ENCODE data around the gene JCAD.
"Not testable (repeated sequence)": the region's sequence is repeated elsewhere in the genome, so short reads cannot be mapped to it uniquely, and the experiment has no call there.

The JCAD gene

GRCh38 chr10:30059209-30060107 lies at the start of gene JCAD:
TSS of gene JCAD (minus strand) at chr10:30059586. CDS start at chr10:30047812, 11,774 bp downstream.
- Histone ChIP-seq H3K27me3 (ENCODE audit: control insufficient read depth in 5 of 5, insufficient read depth in 4 of 5, low read length in 5 of 5) (peaks cover 0 to 5% (median 0%) of the 10 kb centered on the region in 5 donors), H3K4me1 (ENCODE audit: control insufficient read depth in 5 of 5, insufficient read depth in 5 of 5, low read length in 5 of 5) (peaks cover 3 to 45% (median 18%) of the 10 kb centered on the region in 5 donors), H3K27ac (ENCODE audit: low read depth, low read length) (peak within 1 kb of the TSS; percentile 79), H3K9ac (ENCODE audit: low read length in 5 of 5) (peak within 1 kb of the TSS in 4 of 5 donors; percentile 72 to 76 (median 74)), H3K4me3 (ENCODE audit: low read depth in 1 of 5, low read length in 5 of 5) (peak within 1 kb of the TSS; percentile 67 to 83 (median 74)), H3K9me3 (ENCODE audit: control insufficient read depth in 5 of 5, low read length in 5 of 5) (no peaks in the 10 kb centered on the region), H3K36me3 (ENCODE audit: control insufficient read depth in 5 of 5, insufficient read depth in 5 of 5, low read length in 5 of 5) (no peaks in the 10 kb centered on the region)

GRCh38 chr10:30106987-30107386 lies 47.6 kb upstream of the JCAD start:
- Histone ChIP-seq H3K9ac (ENCODE audit: low read length in 5 of 5) (no peak overlapping the region), H3K4me1 (ENCODE audit: control insufficient read depth in 5 of 5, insufficient read depth in 5 of 5, low read length in 5 of 5) (peaks cover 0 to 2% (median 0%) of the 10 kb centered on the region in 5 donors), H3K36me3 (ENCODE audit: control insufficient read depth in 5 of 5, insufficient read depth in 5 of 5, low read length in 5 of 5) (no peaks in the 10 kb centered on the region), H3K4me3 (ENCODE audit: low read depth in 1 of 5, low read length in 5 of 5) (no peak overlapping the region), H3K27me3 (ENCODE audit: control insufficient read depth in 5 of 5, insufficient read depth in 4 of 5, low read length in 5 of 5) (no peaks in the 10 kb centered on the region), H3K9me3 (ENCODE audit: control insufficient read depth in 5 of 5, low read length in 5 of 5) (no peaks in the 10 kb centered on the region), H3K27ac (ENCODE audit: low read depth, low read length) (no peak overlapping the region)

- H3K9me3 ChIP-seq (ENCODE audit: control insufficient read depth in 5 of 5, low read length in 5 of 5), result no peaks in the 10 kb centered on the region
- peaks cover 0 to 2% (median 0%) of the 10 kb centered on the region in 5 donors for H3K4me1 ChIP-seq (ENCODE audit: control insufficient read depth in 5 of 5, insufficient read depth in 5 of 5, low read length in 5 of 5)
- no peak overlapping the region for H3K9ac ChIP-seq (ENCODE audit: low read length in 5 of 5)
- H3K27me3 ChIP-seq (ENCODE audit: control insufficient read depth in 5 of 5, insufficient read depth in 4 of 5, low read length in 5 of 5), result no peaks in the 10 kb centered on the region
- no peaks in the 10 kb centered on the region for H3K36me3 ChIP-seq (ENCODE audit: control insufficient read depth in 5 of 5, insufficient read depth in 5 of 5, low read length in 5 of 5)
- no peak overlapping the region for H3K27ac ChIP-seq (ENCODE audit: low read depth, low read length)
- no peak overlapping the region for H3K4me3 ChIP-seq (ENCODE audit: low read depth in 1 of 5, low read length in 5 of 5)
These were observed 44.4 kb upstream of the JCAD start for GRCh38 chr10:30103595-30104320.

- H3K9ac ChIP-seq (ENCODE audit: low read length in 5 of 5); H3K9me3 ChIP-seq (ENCODE audit: control insufficient read depth in 5 of 5, low read length in 5 of 5); H3K4me1 ChIP-seq (ENCODE audit: control insufficient read depth in 5 of 5, insufficient read depth in 5 of 5, low read length in 5 of 5); H3K27me3 ChIP-seq (ENCODE audit: control insufficient read depth in 5 of 5, insufficient read depth in 4 of 5, low read length in 5 of 5); H3K4me3 ChIP-seq (ENCODE audit: low read depth in 1 of 5, low read length in 5 of 5); H3K27ac ChIP-seq (ENCODE audit: low read depth, low read length); H3K36me3 ChIP-seq (ENCODE audit: control insufficient read depth in 5 of 5, insufficient read depth in 5 of 5, low read length in 5 of 5): not testable (repeated sequence)
These were observed 40.3 kb upstream of the JCAD start for GRCh38 chr10:30099706-30100105.

- Histone ChIP-seq H3K4me1 (ENCODE audit: control insufficient read depth in 5 of 5, insufficient read depth in 5 of 5, low read length in 5 of 5) (peaks cover 0 to 2% (median 0%) of the 10 kb centered on the region in 5 donors), H3K9me3 (ENCODE audit: control insufficient read depth in 5 of 5, low read length in 5 of 5) (no peaks in the 10 kb centered on the region), H3K36me3 (ENCODE audit: control insufficient read depth in 5 of 5, insufficient read depth in 5 of 5, low read length in 5 of 5) (no peaks in the 10 kb centered on the region), H3K27me3 (ENCODE audit: control insufficient read depth in 5 of 5, insufficient read depth in 4 of 5, low read length in 5 of 5) (peaks cover 0 to 3% (median 0%) of the 10 kb centered on the region in 5 donors), H3K4me3 (ENCODE audit: low read depth in 1 of 5, low read length in 5 of 5) (no peak overlapping the region), H3K9ac (ENCODE audit: low read length in 5 of 5) (no peak overlapping the region), H3K27ac (ENCODE audit: low read depth, low read length) (no peak overlapping the region)
These were observed 39.7 kb upstream of the JCAD start for GRCh38 chr10:30099101-30099500.

- Histone ChIP-seq H3K36me3 (ENCODE audit: control insufficient read depth in 5 of 5, insufficient read depth in 5 of 5, low read length in 5 of 5) (no peaks in the 10 kb centered on the region), H3K27ac (ENCODE audit: low read depth, low read length) (no peak overlapping the region), H3K27me3 (ENCODE audit: control insufficient read depth in 5 of 5, insufficient read depth in 4 of 5, low read length in 5 of 5) (peaks cover 0 to 3% (median 0%) of the 10 kb centered on the region in 5 donors), H3K9me3 (ENCODE audit: control insufficient read depth in 5 of 5, low read length in 5 of 5) (no peaks in the 10 kb centered on the region), H3K4me1 (ENCODE audit: control insufficient read depth in 5 of 5, insufficient read depth in 5 of 5, low read length in 5 of 5) (no peaks in the 10 kb centered on the region), H3K4me3 (ENCODE audit: low read depth in 1 of 5, low read length in 5 of 5) (no peak overlapping the region), H3K9ac (ENCODE audit: low read length in 5 of 5) (no peak overlapping the region)
These were observed 39.2 kb upstream of the JCAD start for GRCh38 chr10:30098629-30099028.

GRCh38 chr10:30096564-30096963 lies 37.2 kb upstream of the JCAD start:
- Histone ChIP-seq H3K27me3 (ENCODE audit: control insufficient read depth in 5 of 5, insufficient read depth in 4 of 5, low read length in 5 of 5) (peaks cover 0 to 3% (median 0%) of the 10 kb centered on the region in 5 donors), H3K9ac (ENCODE audit: low read length in 5 of 5) (no peak overlapping the region), H3K36me3 (ENCODE audit: control insufficient read depth in 5 of 5, insufficient read depth in 5 of 5, low read length in 5 of 5) (no peaks in the 10 kb centered on the region), H3K4me3 (ENCODE audit: low read depth in 1 of 5, low read length in 5 of 5) (no peak overlapping the region), H3K27ac (ENCODE audit: low read depth, low read length) (no peak overlapping the region), H3K4me1 (ENCODE audit: control insufficient read depth in 5 of 5, insufficient read depth in 5 of 5, low read length in 5 of 5) (no peaks in the 10 kb centered on the region), H3K9me3 (ENCODE audit: control insufficient read depth in 5 of 5, low read length in 5 of 5) (no peaks in the 10 kb centered on the region)

- H3K27ac ChIP-seq (ENCODE audit: low read depth, low read length), result no peak overlapping the region
- no peaks in the 10 kb centered on the region for H3K9me3 ChIP-seq (ENCODE audit: control insufficient read depth in 5 of 5, low read length in 5 of 5)
- no peak overlapping the region for H3K9ac ChIP-seq (ENCODE audit: low read length in 5 of 5)
- H3K27me3 ChIP-seq (ENCODE audit: control insufficient read depth in 5 of 5, insufficient read depth in 4 of 5, low read length in 5 of 5), result peaks cover 0 to 3% (median 0%) of the 10 kb centered on the region in 5 donors
- H3K4me3 ChIP-seq (ENCODE audit: low read depth in 1 of 5, low read length in 5 of 5), result no peak overlapping the region
- H3K4me1 ChIP-seq (ENCODE audit: control insufficient read depth in 5 of 5, insufficient read depth in 5 of 5, low read length in 5 of 5), result no peaks in the 10 kb centered on the region
- no peaks in the 10 kb centered on the region for H3K36me3 ChIP-seq (ENCODE audit: control insufficient read depth in 5 of 5, insufficient read depth in 5 of 5, low read length in 5 of 5)
These were observed 36.4 kb upstream of the JCAD start for GRCh38 chr10:30095631-30096422.

GRCh38 chr10:30094601-30095000 lies 35.2 kb upstream of the JCAD start:
- H3K4me3 ChIP-seq (ENCODE audit: low read depth in 1 of 5, low read length in 5 of 5), result no peak overlapping the region
- peaks cover 0 to 3% (median 0%) of the 10 kb centered on the region in 5 donors for H3K27me3 ChIP-seq (ENCODE audit: control insufficient read depth in 5 of 5, insufficient read depth in 4 of 5, low read length in 5 of 5)
- H3K4me1 ChIP-seq (ENCODE audit: control insufficient read depth in 5 of 5, insufficient read depth in 5 of 5, low read length in 5 of 5), result peaks cover 0 to 1% (median 0%) of the 10 kb centered on the region in 5 donors
- no peak overlapping the region for H3K27ac ChIP-seq (ENCODE audit: low read depth, low read length)
- H3K9ac ChIP-seq (ENCODE audit: low read length in 5 of 5), result no peak overlapping the region
- H3K36me3 ChIP-seq (ENCODE audit: control insufficient read depth in 5 of 5, insufficient read depth in 5 of 5, low read length in 5 of 5), result no peaks in the 10 kb centered on the region
- H3K9me3 ChIP-seq (ENCODE audit: control insufficient read depth in 5 of 5, low read length in 5 of 5), result no peaks in the 10 kb centered on the region

Data from subcutaneous abdominal adipose tissue (tissue), 5 donors.